Measurements from ENCODE around the gene HECW1. TPM values are rescaled to one million over a fixed set of nuclear protein-coding genes. Genes with fewer than 3 reads are reported as not detected.

The HECW1 gene
- total and polyA plus RNA-seq, 2 of the 8 experiments (the other 6 are each of a cell fraction or from before 2014, with no cell fraction given) = 2.9 to 12.7 TPM

GRCh38 chr7:43196379-43196778 lies 83.9 kb downstream of the HECW1 start (continued):
- TF ChIP-seq RFX5 (IDR thresholded peaks at IDR 0.05; ENCODE audit: borderline replicate concordance, low read depth, low read length) = no peak
- TF ChIP-seq BCL11A (IDR thresholded peaks at IDR 0.05; ENCODE audit: low read depth in 2 of 2, low read length in 2 of 2) = no peak

Measured in H1 (cell line).